Measurements from ENCODE around the gene TM4SF5.

GRCh38 chr17:4722678-4723240 is 48.9 kb upstream of the TM4SF5 start:
- TF ChIP-seq CTCF (IDR thresholded peaks at IDR 0.05; ENCODE audit: insufficient read depth, low read depth, low read length): no peak
- TF ChIP-seq EZH2 (IDR thresholded peaks at IDR 0.05; ENCODE audit: insufficient read depth, low read length): no peak

Measured in astrocyte (in vitro differentiated cells and primary cell).